Measurements from ENCODE around the gene NFIC.

- TF ChIP-seq POLR2A (IDR thresholded peaks at IDR 0.05; ENCODE audit: low read depth, low read length), result no peak
- TF ChIP-seq CTCF (IDR thresholded peaks at IDR 0.05 in 2 of 3, conservative IDR thresholded peaks at IDR 0.05 in 1 of 3; ENCODE audit: control insufficient read depth in 2 of 3, extremely low read depth in 1 of 3, insufficient read depth in 1 of 3, low read depth in 3 of 3, low read length in 3 of 3), result no peak
- no peak for TF ChIP-seq USF1 (IDR thresholded peaks at IDR 0.05; ENCODE audit: borderline replicate concordance, extremely low read length, insufficient read depth, low read depth, low read length)
- TF ChIP-seq STAT1 (conservative IDR thresholded peaks at IDR 0.05), result no peak
- no peak for TF ChIP-seq TCF7 (IDR thresholded peaks at IDR 0.05; ENCODE audit: borderline replicate concordance)
- TF ChIP-seq NFYB (IDR thresholded peaks at IDR 0.05; ENCODE audit: insufficient read depth, low read depth, low read length), result no peak
- TF ChIP-seq BCLAF1 (IDR thresholded peaks at IDR 0.05), result no peak
- TF ChIP-seq CREB1 (IDR thresholded peaks at IDR 0.05; ENCODE audit: low read depth), result no peak
- no peak for TF ChIP-seq HDAC2 (IDR thresholded peaks at IDR 0.05)
- no peak for TF ChIP-seq ZNF24 (IDR thresholded peaks at IDR 0.05)
- TF ChIP-seq SP1 (IDR thresholded peaks at IDR 0.05; ENCODE audit: low read depth, low read length), result no peak
- no peak for TF ChIP-seq POLR2AphosphoS5 (IDR thresholded peaks at IDR 0.05; ENCODE audit: low read length)
- no peak for TF ChIP-seq RAD21 (IDR thresholded peaks at IDR 0.05; ENCODE audit: insufficient read depth, low read depth, low read length)
These were observed 131.6 kb downstream of the NFIC start for GRCh38 chr19:3497757-3498520.
